NCI-H146 (cell line): ENCODE data around the gene TRIM47.

Experiments
- DNase-seq: peaks from one replicate; lab custom pipeline; 2025; lab: John Stamatoyannopoulos, UW

TRIM47 gene

GRCh38 chr17:75831032-75831571 lies 47.3 kb downstream of the TRIM47 start:
- no peak for DNase-seq

DNA sequence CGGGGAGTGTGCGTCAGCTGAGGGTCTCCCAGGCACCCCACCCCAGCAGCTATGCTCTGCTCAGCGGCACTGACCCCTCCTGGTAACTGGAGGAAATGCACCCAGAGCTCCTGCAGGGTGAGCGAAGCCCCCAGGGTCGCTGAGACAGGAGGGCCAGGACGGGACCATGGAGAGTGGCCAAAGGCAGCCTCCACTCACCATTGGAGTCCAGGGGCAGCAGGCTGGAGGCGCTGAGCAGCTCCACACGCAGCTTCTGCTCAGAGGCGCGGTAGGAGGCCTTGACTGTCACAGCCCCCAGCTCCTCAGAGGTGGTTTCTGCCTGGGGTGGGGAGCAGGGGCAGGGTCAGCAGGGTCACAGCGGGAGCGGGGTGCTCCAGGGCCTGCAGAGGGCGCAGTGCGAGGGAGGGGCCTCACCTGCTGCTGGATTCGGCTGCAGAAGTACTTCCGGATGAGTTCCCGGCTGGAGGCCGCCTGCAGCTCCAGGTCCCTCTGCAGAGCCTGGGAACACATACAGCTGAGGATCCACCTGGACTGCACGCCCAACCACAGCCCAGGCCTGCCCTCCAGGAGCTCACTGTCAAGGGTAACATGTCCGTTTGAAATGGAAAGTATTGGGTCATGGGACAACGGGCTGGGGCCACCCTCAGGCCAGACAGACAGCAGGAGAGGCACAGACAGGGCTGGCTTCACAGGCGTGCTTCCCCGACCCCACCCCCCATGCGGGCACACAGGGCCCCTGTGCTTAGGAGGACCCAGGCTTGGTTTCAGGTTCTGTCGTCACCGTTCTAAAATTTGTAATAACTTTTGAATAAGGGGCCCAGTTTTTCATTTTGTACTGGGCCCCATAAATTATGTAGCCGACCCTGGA lies 48.0 kb downstream of the TRIM47 start:
- no peak for DNase-seq

DNA sequence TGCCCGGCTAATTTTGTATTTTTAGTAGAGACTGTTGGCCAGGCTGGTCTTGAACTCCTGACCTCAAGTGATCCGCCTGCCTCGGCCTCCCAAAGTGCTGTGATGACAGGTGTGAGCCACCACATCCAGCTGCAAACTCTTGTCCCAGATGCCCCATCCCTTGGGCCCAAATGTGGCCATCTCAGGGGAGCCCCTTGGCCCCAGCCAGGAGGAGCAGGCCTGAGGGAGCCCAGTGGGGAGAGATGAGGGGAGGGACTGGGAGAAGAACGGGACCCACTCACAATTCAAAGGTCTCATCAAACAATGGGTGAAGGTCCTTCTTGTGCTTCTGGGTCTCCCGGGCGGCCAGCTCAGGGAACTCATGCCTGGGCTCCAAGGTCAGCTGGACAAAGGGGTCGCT lies 48.6 kb downstream of the TRIM47 start:
- DNase-seq = no peak

GRCh38 chr17:75828741-75829140 lies 49.6 kb downstream of the TRIM47 start:
- no peak for DNase-seq

- no peak for DNase-seq
Observed at GRCh38 chr17:75828076-75828400, 50.3 kb downstream of the TRIM47 start.

DNA sequence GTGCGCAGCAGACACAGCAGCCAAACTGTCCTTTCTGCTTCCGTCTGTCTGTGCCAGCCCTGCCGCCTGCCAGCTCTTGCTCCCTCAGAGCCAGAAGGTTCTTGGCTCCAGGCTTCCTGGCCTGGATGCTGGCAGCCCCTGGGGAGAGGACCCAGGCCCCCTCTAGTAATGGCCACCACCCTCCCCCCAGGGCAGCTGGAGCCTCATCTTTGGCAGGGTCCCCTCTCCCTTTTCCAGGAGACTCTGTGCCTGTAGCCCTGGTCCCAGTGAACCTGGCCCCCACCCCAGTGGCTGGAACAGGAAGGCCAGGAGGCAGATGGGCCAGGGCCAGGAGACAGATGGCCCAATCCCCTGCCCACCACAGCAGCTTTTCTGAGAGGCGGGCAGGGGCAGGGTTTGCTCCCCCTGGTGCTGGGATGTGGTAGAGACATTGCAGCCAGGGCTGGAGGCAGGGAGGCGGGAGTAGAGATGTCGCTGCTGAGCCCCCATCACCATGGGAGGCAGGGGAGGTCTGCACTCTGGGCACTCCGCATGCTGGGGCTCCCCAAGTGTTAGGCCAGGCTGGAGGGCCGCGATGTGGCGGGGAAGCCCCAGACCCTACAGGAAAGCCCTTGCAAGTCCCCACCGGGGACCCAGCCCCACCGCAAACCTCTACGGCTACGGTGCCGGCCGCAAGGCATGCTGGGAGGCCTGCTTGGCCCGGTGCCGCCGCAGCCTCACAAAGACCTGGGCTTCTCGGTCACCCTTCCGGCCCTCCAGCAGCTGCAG lies 50.9 kb downstream of the TRIM47 start:
- DNase-seq = peak; percentile 60

- no peak for DNase-seq
Observed at GRCh38 chr17:75826561-75827307, 51.6 kb downstream of the TRIM47 start.

DNA sequence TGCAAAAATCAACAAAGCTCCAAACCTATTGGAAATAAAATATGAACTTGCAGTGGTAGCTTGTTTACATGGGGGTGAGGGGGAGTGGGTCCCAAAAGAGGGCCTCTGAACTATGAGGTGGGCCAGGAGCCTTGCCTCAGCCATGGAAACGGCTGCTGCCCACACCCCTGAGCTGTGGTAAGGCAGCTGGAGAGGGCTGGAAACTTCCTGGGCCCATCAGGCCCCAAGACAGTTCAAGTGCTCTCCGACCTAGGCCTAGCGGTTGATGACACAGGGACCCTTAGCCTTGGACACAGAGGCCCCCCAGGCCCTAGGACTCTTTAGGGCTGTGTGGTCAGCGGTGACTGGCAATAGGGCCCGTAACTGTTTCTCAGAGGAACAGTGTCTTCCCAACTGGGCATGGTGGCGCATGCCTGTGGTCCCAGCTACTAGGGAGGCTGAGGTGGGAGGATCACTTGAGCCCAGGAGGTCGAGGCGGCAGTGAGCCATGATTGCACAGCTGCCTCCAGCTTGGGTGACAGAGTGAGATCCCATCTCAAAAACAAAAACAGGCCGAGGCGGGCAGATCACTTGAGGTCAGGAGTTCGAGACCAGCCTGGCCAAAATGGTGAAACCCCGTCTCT lies 52.5 kb downstream of the TRIM47 start:
- DNase-seq = no peak

- no peak for DNase-seq
Observed at GRCh38 chr17:75825149-75825552, 53.2 kb downstream of the TRIM47 start.

- no peak for DNase-seq
Observed at GRCh38 chr17:75824666-75825065, 53.7 kb downstream of the TRIM47 start.
